ENCODE data around the gene NBAS. TPM values are rescaled to one million over a fixed set of nuclear protein-coding genes. Genes with fewer than 3 reads are reported as not detected.

NBAS gene
- total RNA-seq, 2 donors from 2014 or later = 31.5 to 32.0 TPM

DNA sequence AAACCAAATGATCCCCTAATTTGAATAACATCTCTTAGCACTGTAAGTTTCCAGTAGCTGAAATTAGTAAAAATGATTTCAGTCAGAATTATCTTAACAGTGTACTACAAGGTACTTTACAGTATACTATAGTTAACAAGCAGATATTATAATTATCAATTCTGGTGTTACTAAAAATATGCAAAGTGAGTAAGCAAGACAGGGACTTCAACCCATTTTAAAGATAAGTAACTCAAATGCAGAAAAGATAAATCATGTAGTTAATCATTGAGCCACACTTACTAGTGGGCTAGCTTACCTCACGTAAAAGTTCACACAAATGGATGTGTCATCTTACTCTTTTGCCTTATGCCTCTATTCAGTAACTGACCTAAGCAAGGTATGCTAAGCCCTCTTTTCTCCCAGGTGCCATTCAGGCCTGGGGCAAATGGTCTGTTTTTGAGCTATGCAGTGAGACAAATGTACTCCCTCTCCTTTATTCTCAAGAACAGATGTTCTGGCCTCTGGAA, 101.0 kb downstream of the NBAS start:
- Histone ChIP-seq H3K27ac (no peak overlapping the region), H3K4me3 (no peak overlapping the region), H3K4me1 (ENCODE audit: control insufficient read depth in 1 of 2, low read depth in 2 of 2) (no peaks in the 10 kb centered on the region), H3K36me3 (peaks cover 7% of the 10 kb centered on the region), H3K27me3 (replicated peaks; ENCODE audit: insufficient read depth) (no peaks in the 10 kb centered on the region), H3K9me3 (no peaks in the 10 kb centered on the region)
- TF ChIP-seq, protein P1, sequence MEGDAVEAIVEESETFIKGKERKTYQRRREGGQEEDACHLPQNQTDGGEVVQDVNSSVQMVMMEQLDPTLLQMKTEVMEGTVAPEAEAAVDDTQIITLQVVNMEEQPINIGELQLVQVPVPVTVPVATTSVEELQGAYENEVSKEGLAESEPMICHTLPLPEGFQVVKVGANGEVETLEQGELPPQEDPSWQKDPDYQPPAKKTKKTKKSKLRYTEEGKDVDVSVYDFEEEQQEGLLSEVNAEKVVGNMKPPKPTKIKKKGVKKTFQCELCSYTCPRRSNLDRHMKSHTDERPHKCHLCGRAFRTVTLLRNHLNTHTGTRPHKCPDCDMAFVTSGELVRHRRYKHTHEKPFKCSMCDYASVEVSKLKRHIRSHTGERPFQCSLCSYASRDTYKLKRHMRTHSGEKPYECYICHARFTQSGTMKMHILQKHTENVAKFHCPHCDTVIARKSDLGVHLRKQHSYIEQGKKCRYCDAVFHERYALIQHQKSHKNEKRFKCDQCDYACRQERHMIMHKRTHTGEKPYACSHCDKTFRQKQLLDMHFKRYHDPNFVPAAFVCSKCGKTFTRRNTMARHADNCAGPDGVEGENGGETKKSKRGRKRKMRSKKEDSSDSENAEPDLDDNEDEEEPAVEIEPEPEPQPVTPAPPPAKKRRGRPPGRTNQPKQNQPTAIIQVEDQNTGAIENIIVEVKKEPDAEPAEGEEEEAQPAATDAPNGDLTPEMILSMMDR (IDR thresholded peaks at IDR 0.05) = no peak
- ATAC-seq (ENCODE audit: insufficient number of reproducible peaks, low FRiP score, low read depth) (no peak), DNase-seq (ENCODE audit: low spot score) (no peak)

- H3K4me3 ChIP-seq = no peak overlapping the region
- no peak overlapping the region for H3K27ac ChIP-seq
- H3K9me3 ChIP-seq = no peaks in the 10 kb centered on the region
- no peak for ATAC-seq (ENCODE audit: insufficient number of reproducible peaks, low FRiP score, low read depth)
- H3K4me1 ChIP-seq (ENCODE audit: control insufficient read depth in 1 of 2, low read depth in 2 of 2) = no peaks in the 10 kb centered on the region
- no peaks in the 10 kb centered on the region for H3K27me3 ChIP-seq (replicated peaks; ENCODE audit: insufficient read depth)
- no peak for DNase-seq (ENCODE audit: low spot score)
- TF ChIP-seq, protein P1 (IDR thresholded peaks at IDR 0.05) = no peak
- peaks cover 5% of the 10 kb centered on the region for H3K36me3 ChIP-seq
These were observed 102.9 kb downstream of the NBAS start for GRCh38 chr2:15458277-15458676.

DNA sequence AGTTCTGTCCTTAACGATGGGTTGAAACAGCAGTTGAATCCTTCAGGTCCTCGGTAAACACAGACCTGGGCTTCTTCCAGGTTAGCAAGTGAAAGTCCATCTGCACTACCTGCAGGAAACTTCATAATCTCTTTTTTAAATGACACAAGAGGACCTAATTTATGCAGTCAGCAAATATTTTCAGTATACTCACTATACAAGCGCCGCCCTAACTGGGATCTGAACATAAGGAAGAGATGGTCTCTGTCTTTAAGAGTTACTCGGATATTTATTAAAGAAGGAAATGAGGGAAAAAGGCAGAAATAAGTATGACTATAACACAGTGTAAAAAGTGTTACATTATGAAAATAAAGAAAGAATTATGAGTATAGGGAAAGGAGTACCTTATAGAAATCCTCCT, 103.3 kb downstream of the NBAS start:
- TF ChIP-seq, protein P1 (IDR thresholded peaks at IDR 0.05) = no peak
- DNase-seq (ENCODE audit: low spot score) (no peak), ATAC-seq (ENCODE audit: insufficient number of reproducible peaks, low FRiP score, low read depth) (no peak)
- Histone ChIP-seq H3K27ac (no peak overlapping the region), H3K9me3 (no peaks in the 10 kb centered on the region), H3K27me3 (replicated peaks; ENCODE audit: insufficient read depth) (no peaks in the 10 kb centered on the region), H3K4me3 (no peak overlapping the region), H3K4me1 (ENCODE audit: control insufficient read depth in 1 of 2, low read depth in 2 of 2) (no peaks in the 10 kb centered on the region), H3K36me3 (peaks cover 5% of the 10 kb centered on the region)

GRCh38 chr2:15456352-15456751, 104.8 kb downstream of the NBAS start:
- no peaks in the 10 kb centered on the region for H3K9me3 ChIP-seq
- ATAC-seq (ENCODE audit: insufficient number of reproducible peaks, low FRiP score, low read depth) = no peak
- TF ChIP-seq, protein P1 (IDR thresholded peaks at IDR 0.05) = no peak
- no peak overlapping the region for H3K4me3 ChIP-seq
- DNase-seq (ENCODE audit: low spot score) = no peak
- H3K4me1 ChIP-seq (ENCODE audit: control insufficient read depth in 1 of 2, low read depth in 2 of 2) = no peaks in the 10 kb centered on the region
- no peak overlapping the region for H3K27ac ChIP-seq
- peaks cover 5% of the 10 kb centered on the region for H3K36me3 ChIP-seq
- H3K27me3 ChIP-seq (replicated peaks; ENCODE audit: insufficient read depth) = no peaks in the 10 kb centered on the region

GRCh38 chr2:15450808-15451207, 110.3 kb downstream of the NBAS start:
- no peak for ATAC-seq (ENCODE audit: insufficient number of reproducible peaks, low FRiP score, low read depth)
- TF ChIP-seq, protein P1 (IDR thresholded peaks at IDR 0.05) = no peak
- H3K27me3 ChIP-seq (replicated peaks; ENCODE audit: insufficient read depth) = no peaks in the 10 kb centered on the region

More at GRCh38 chr2:15450808-15451207, 110.3 kb downstream of the NBAS start:
- no peak overlapping the region for H3K27ac ChIP-seq
- H3K4me3 ChIP-seq = no peak overlapping the region
- H3K36me3 ChIP-seq = no peaks in the 10 kb centered on the region
- DNase-seq (ENCODE audit: low spot score) = no peak
- peaks cover 0 to 10% of the 10 kb centered on the region in 2 donors for H3K4me1 ChIP-seq (ENCODE audit: control insufficient read depth in 1 of 2, low read depth in 2 of 2)
- H3K9me3 ChIP-seq = no peaks in the 10 kb centered on the region

All from thoracic aorta (tissue), 2 donors.